HG02973 (cell line): ENCODE data around the gene KCTD2.

Experiments used
- ATAC-seq: cut with Tn5 transposase; IDR thresholded peaks from one replicate; pipeline ENCODE4 v1.9.1; 2021; ENCODE audit warnings: moderate library complexity; ENCODE audit not compliant: unreplicated experiment

The KCTD2 gene

GRCh38 chr17:75094871-75095399, 47.9 kb downstream of the KCTD2 start:
- no peak for ATAC-seq

GRCh38 chr17:75096082-75096625, 49.1 kb downstream of the KCTD2 start:
- ATAC-seq = no peak

GRCh38 chr17:75097865-75098264, 50.8 kb downstream of the KCTD2 start:
- no peak for ATAC-seq

- no peak for ATAC-seq
These were observed 51.8 kb downstream of the KCTD2 start for GRCh38 chr17:75098861-75099260.

GRCh38 chr17:75099881-75100595, 53.0 kb downstream of the KCTD2 start:
- no peak for ATAC-seq

GRCh38 chr17:75102385-75102821, 55.4 kb downstream of the KCTD2 start:
- ATAC-seq = no peak

GRCh38 chr17:75103601-75104554, 56.9 kb downstream of the KCTD2 start:
- ATAC-seq = no peak

- ATAC-seq = no peak
These were observed 58.4 kb downstream of the KCTD2 start for GRCh38 chr17:75105126-75106080.

- ATAC-seq = no peak
These were observed 61.2 kb downstream of the KCTD2 start for GRCh38 chr17:75108193-75108592.

- ATAC-seq = no peak
These were observed 62.0 kb downstream of the KCTD2 start for GRCh38 chr17:75109046-75109406.

GRCh38 chr17:75109407-75110233, 62.6 kb downstream of the KCTD2 start, which contains the start of gene ARMC7:
TSS of gene ARMC7 (plus strand) at chr17:75109969. CDS start at chr17:75110289, 320 bp downstream.
- ATAC-seq = peak; percentile 47

GRCh38 chr17:75110234-75110937, 63.4 kb downstream of the KCTD2 start:
- ATAC-seq = no peak

- ATAC-seq = no peak
These were observed 64.8 kb downstream of the KCTD2 start for GRCh38 chr17:75111777-75112335.

GRCh38 chr17:75113798-75114551, 67.0 kb downstream of the KCTD2 start:
- ATAC-seq = no peak

- no peak for ATAC-seq
These were observed 67.7 kb downstream of the KCTD2 start for GRCh38 chr17:75114552-75115314.
